H9 (cell line): ENCODE results near the gene ATL1. TPM values are rescaled to one million over a fixed set of nuclear protein-coding genes. Genes with fewer than 3 reads are reported as not detected.

Experiments used
- DNase-seq: peaks from one replicate; pipeline ENCODE4 v3.0.0-alpha.2; 2017
- H2AFZ ChIP-seq: one replicate; pipeline ENCODE4 v1.6.1; 2013; ENCODE audit warnings: mild to moderate bottlenecking, low read length, control low read depth, moderate library complexity
- H2AK5ac ChIP-seq: 2 replicates; pipeline ENCODE4 v1.6.1; 2013; ENCODE audit warnings: low read length, control low read depth, mixed read lengths; ENCODE audit not compliant: insufficient read length
- H2BK120ac ChIP-seq: one replicate; pipeline ENCODE4 v1.6.1; 2013; ENCODE audit warnings: low read depth, mild to moderate bottlenecking, low read length, control low read depth, inconsistent platforms; ENCODE audit not compliant: poor library complexity, severe bottlenecking
- H2BK12ac ChIP-seq: 2 replicates; pipeline ENCODE4 v1.6.1; 2013; ENCODE audit warnings: low read length, control low read depth, mixed read lengths, low read depth; ENCODE audit not compliant: insufficient read length
- H2BK15ac ChIP-seq: 2 replicates; pipeline ENCODE4 v1.6.1; 2013; ENCODE audit warnings: low read depth, low read length, control low read depth
- H2BK20ac ChIP-seq: one replicate; pipeline ENCODE4 v1.6.1; 2013; ENCODE audit warnings: low read depth, mild to moderate bottlenecking, low read length, control low read depth, inconsistent platforms; ENCODE audit not compliant: poor library complexity, severe bottlenecking
- H2BK5ac ChIP-seq: 2 replicates; pipeline ENCODE4 v1.6.1; 2013; ENCODE audit warnings: low read length, control low read depth, mixed read lengths; ENCODE audit not compliant: insufficient read length
- H3K14ac ChIP-seq: 2 replicates; pipeline ENCODE4 v1.6.1; 2013; ENCODE audit warnings: low read length, control low read depth; ENCODE audit not compliant: insufficient read depth
- H3K18ac ChIP-seq: 2 replicates; pipeline ENCODE4 v1.6.1; 2013; ENCODE audit warnings: low read depth, mild to moderate bottlenecking, mixed read lengths, low read length, control low read depth; ENCODE audit not compliant: insufficient read length
- H3K23ac ChIP-seq: 2 replicates; pipeline ENCODE4 v1.6.1; 2013; ENCODE audit warnings: low read length, control low read depth, mixed read lengths, low read depth; ENCODE audit not compliant: insufficient read length
- H3K23me2 ChIP-seq: 2 replicates; pipeline ENCODE4 v1.6.1; 2013; ENCODE audit warnings: low read depth, mild to moderate bottlenecking, mixed read lengths, low read length, control low read depth; ENCODE audit not compliant: insufficient read length, poor library complexity, severe bottlenecking
- H3K27ac ChIP-seq: 2 replicates; pipeline ENCODE4 v1.5.1; 2013; ENCODE audit warnings: low read length, control low read depth, mixed read lengths, low read depth; ENCODE audit not compliant: insufficient read length
- H3K27me3 ChIP-seq: 2 replicates; pipeline ENCODE4 v1.6.1; 2013; ENCODE audit warnings: low read length, control low read depth, inconsistent platforms; ENCODE audit not compliant: insufficient read depth
- H3K4ac ChIP-seq: 2 replicates; pipeline ENCODE4 v1.6.1; 2013; ENCODE audit warnings: low read depth, mild to moderate bottlenecking, control low read depth, inconsistent platforms, low read length, moderate library complexity
- H3K4me1 ChIP-seq: 2 replicates; pipeline ENCODE4 v1.6.1; 2013; ENCODE audit warnings: low read length, control low read depth, inconsistent platforms; ENCODE audit not compliant: insufficient read depth
- H3K4me2 ChIP-seq: 2 replicates; pipeline ENCODE4 v1.6.1; 2013; ENCODE audit warnings: low read length, control low read depth, mixed read lengths; ENCODE audit not compliant: insufficient read length, insufficient read depth
- H3K56ac ChIP-seq: 2 replicates; pipeline ENCODE4 v1.6.1; 2013; ENCODE audit warnings: low read depth, mild to moderate bottlenecking, mixed read lengths, low read length, control low read depth; ENCODE audit not compliant: insufficient read length
- H3K79me1 ChIP-seq: 2 replicates; pipeline ENCODE4 v1.6.1; 2013; ENCODE audit warnings: low read depth, mild to moderate bottlenecking, moderate library complexity, low read length, control low read depth, inconsistent platforms; ENCODE audit not compliant: insufficient read depth, poor library complexity, severe bottlenecking
- H3K79me2 ChIP-seq: 2 replicates; pipeline ENCODE4 v1.6.1; 2013; ENCODE audit warnings: low read length, control low read depth, inconsistent platforms; ENCODE audit not compliant: insufficient read depth
- H3K9ac ChIP-seq: 2 replicates; pipeline ENCODE4 v1.6.1; 2013; ENCODE audit warnings: low read length, control low read depth, mixed read lengths; ENCODE audit not compliant: insufficient read length; ENCODE audit errors: extremely low read depth
- H3K9me3 ChIP-seq: one replicate; pipeline ENCODE4 v1.6.1; 2013; ENCODE audit warnings: low read depth, low read length, inconsistent platforms; ENCODE audit not compliant: control insufficient read depth
- H3T11ph ChIP-seq: one replicate; pipeline ENCODE4 v1.6.1; 2013; ENCODE audit warnings: mild to moderate bottlenecking, low read length, control low read depth, inconsistent platforms
- H4K20me1 ChIP-seq: one replicate; pipeline ENCODE4 v1.6.1; 2013; ENCODE audit not compliant: control insufficient read depth, insufficient read length, insufficient read depth
- H4K5ac ChIP-seq: 2 replicates; pipeline ENCODE4 v1.6.1; 2013; ENCODE audit warnings: low read depth, mild to moderate bottlenecking, mixed read lengths, low read length, control low read depth; ENCODE audit not compliant: insufficient read length
- H4K8ac ChIP-seq: replicated peaks from 2 replicates; pipeline ENCODE4 v1.6.1; 2013; ENCODE audit warnings: low read length, control low read depth, mixed read lengths, low read depth; ENCODE audit not compliant: insufficient read length
- H4K91ac ChIP-seq: 2 replicates; pipeline ENCODE4 v1.6.1; 2013; ENCODE audit warnings: low read depth, mild to moderate bottlenecking, moderate library complexity, mixed read lengths, low read length, control low read depth; ENCODE audit not compliant: insufficient read length
- H3K27ac Mint-ChIP-seq, 3 experiments: 2 replicates in 2 of 3; 3 replicates in 1 of 3; pipeline ENCODE4 v1.8.0; 2020 to 2021; ENCODE audit warnings: mixed read lengths in 3 of 3, mild to moderate bottlenecking in 1 of 3, moderate library complexity in 1 of 3
- H3K27me3 Mint-ChIP-seq: 2 replicates; pipeline ENCODE4 v1.8.0; 2021; ENCODE audit warnings: low read depth, mild to moderate bottlenecking, moderate library complexity, mixed read lengths
- H3K36me3 Mint-ChIP-seq, 3 experiments: 2 replicates in 2 of 3; 3 replicates in 1 of 3; pipeline ENCODE4 v1.8.0; 2020 to 2021; ENCODE audit warnings: low read depth in 3 of 3, mixed read lengths in 3 of 3; ENCODE audit not compliant: insufficient read depth in 1 of 3
- H3K4me1 Mint-ChIP-seq, 2 experiments: 2 replicates each; pipeline ENCODE4 v1.8.0; 2020; ENCODE audit warnings: mixed read lengths in 2 of 2
- H3K4me3 Mint-ChIP-seq, 2 experiments: 2 replicates in 1 of 2; 3 replicates in 1 of 2; pipeline ENCODE4 v1.8.0; 2020 to 2021; ENCODE audit warnings: mild to moderate bottlenecking in 2 of 2, mixed read lengths in 2 of 2, moderate library complexity in 1 of 2
- H3K9me3 Mint-ChIP-seq, 2 experiments: 2 replicates in 1 of 2; 3 replicates in 1 of 2; pipeline ENCODE4 v1.8.0; 2020; ENCODE audit warnings: mild to moderate bottlenecking in 2 of 2, mixed read lengths in 2 of 2, moderate library complexity in 1 of 2
- total RNA-seq: library from RNA; stranded (reverse); gene quantifications from 2 replicates; pipeline ENCODE4 v1.2.1, GENCODE V29; 2021
- TF ChIP-seq, protein P1 (sequence below): fragments of 200-600 bp; sonication (generic); conservative IDR thresholded peaks from 3 replicates; pipeline ENCODE4 v1.8.0; 2021; ENCODE audit warnings: antibody characterized with exemption, mild to moderate bottlenecking

ATL1 gene
- total RNA-seq, 1 experiment from 2014 or later, result 3.0 TPM

DNA sequence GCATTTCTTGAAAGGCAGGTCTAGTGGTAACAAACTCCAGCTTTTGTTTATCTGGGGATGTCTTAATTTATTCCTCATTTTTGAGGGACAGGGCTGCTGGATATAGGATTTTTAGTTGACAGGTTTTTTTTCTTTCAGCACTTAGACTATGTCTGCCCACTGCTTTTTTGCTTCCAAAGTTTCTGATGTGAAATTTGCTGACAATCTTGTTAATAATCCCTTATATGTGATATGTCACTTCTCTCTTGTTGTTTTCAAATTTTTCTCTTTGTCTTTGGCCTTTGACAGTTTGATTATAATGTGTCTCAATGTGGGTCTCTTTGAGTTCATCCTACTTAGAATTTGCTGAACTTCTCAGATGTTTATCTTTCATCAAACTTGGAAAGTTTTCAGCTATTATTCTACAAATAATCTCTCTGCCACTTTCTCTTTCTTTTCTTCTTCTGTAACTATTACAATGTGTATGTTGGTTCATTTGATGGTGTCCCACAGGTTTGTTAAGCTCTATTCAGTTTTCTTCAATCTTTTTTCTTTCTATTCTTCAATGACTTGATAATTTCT lies 9.8 kb downstream of the ATL1 start:
- Histone ChIP-seq H3K14ac (no peak overlapping the region), H3K18ac (no peak overlapping the region), H3K79me2 (no peaks in the 10 kb centered on the region), H3K27ac (no peak overlapping the region), H3K23ac (no peak overlapping the region), H2BK15ac (no peak overlapping the region), H3K4me1 (no peaks in the 10 kb centered on the region), H3K23me2 (no peaks in the 10 kb centered on the region), H3K9ac (no peak overlapping the region), H3K9me3 (no peaks in the 10 kb centered on the region), H2AFZ (no peak overlapping the region), H2BK5ac (no peak overlapping the region), H4K5ac (no peak overlapping the region), H3T11ph (no peak overlapping the region), H4K20me1 (no peaks in the 10 kb centered on the region), H3K27me3 (no peaks in the 10 kb centered on the region), H2BK12ac (no peak overlapping the region), H2AK5ac (no peak overlapping the region), H4K8ac (no peak overlapping the region), H2BK120ac (no peak overlapping the region), H3K56ac (no peak overlapping the region), H4K91ac (no peak overlapping the region), H3K4me2 (no peak overlapping the region), H3K79me1 (no peaks in the 10 kb centered on the region), H3K4ac (no peak overlapping the region), H2BK20ac (no peak overlapping the region)
- H3K27me3 Mint-ChIP-seq, result no peaks in the 10 kb centered on the region; the same call in 1 of the 2 replicates
- peaks cover 2 to 15% (median 4%) of the 10 kb centered on the region in 3 experiments; a peak in 6 of 7 replicates for H3K36me3 Mint-ChIP-seq
- H3K27ac Mint-ChIP-seq, result no peak overlapping the region
- H3K4me1 Mint-ChIP-seq, result no peaks in the 10 kb centered on the region
- peaks cover 14 to 15% of the 10 kb centered on the region in 2 experiments for H3K9me3 Mint-ChIP-seq
- DNase-seq, result no peak
- TF ChIP-seq, protein P1, sequence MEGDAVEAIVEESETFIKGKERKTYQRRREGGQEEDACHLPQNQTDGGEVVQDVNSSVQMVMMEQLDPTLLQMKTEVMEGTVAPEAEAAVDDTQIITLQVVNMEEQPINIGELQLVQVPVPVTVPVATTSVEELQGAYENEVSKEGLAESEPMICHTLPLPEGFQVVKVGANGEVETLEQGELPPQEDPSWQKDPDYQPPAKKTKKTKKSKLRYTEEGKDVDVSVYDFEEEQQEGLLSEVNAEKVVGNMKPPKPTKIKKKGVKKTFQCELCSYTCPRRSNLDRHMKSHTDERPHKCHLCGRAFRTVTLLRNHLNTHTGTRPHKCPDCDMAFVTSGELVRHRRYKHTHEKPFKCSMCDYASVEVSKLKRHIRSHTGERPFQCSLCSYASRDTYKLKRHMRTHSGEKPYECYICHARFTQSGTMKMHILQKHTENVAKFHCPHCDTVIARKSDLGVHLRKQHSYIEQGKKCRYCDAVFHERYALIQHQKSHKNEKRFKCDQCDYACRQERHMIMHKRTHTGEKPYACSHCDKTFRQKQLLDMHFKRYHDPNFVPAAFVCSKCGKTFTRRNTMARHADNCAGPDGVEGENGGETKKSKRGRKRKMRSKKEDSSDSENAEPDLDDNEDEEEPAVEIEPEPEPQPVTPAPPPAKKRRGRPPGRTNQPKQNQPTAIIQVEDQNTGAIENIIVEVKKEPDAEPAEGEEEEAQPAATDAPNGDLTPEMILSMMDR, result no peak
- no peak overlapping the region for H3K4me3 Mint-ChIP-seq
